CD14-positive monocyte (primary cell): ENCODE results near the gene ZNF365. TPM values are rescaled to one million over a fixed set of nuclear protein-coding genes. Genes with fewer than 3 reads are reported as not detected.

Experiments used
- DNase-seq, 3 donors: peaks; one replicate each; pipeline ENCODE4 v3.0.0-alpha.2; 2011 to 2022
- H2AFZ ChIP-seq: 2 replicates; pipeline ENCODE4 v1.6.0; 2012; ENCODE audit warnings: mild to moderate bottlenecking, low read depth, low read length, inconsistent platforms; ENCODE audit not compliant: insufficient read depth, poor library complexity, severe bottlenecking
- H3K27ac ChIP-seq, 2 donors: 1 replicate in 1 of 2; 2 replicates in 1 of 2; pipeline ENCODE4 v1.5.1; 2012 to 2013; ENCODE audit warnings: low read length in 2 of 2, control low read depth in 1 of 2, inconsistent platforms in 1 of 2, low read depth in 1 of 2, mild to moderate bottlenecking in 1 of 2
- H3K27me3 ChIP-seq, 2 donors: one replicate each; pipeline versions ENCODE4 v1.6.0 to v1.6.1; 2011 to 2013; ENCODE audit warnings: low read length in 2 of 2; ENCODE audit not compliant: control insufficient read depth in 2 of 2, insufficient read depth in 2 of 2
- H3K36me3 ChIP-seq, 2 donors: replicated peaks in 1 of 2; 1 replicate in 1 of 2; 2 replicates in 1 of 2; pipeline versions ENCODE4 v1.5.1 to v1.6.1; 2012 to 2013; ENCODE audit warnings: low read length in 2 of 2, control low read depth in 1 of 2, inconsistent platforms in 1 of 2, mild to moderate bottlenecking in 1 of 2; ENCODE audit not compliant: insufficient read depth in 2 of 2, control insufficient read depth in 1 of 2
- H3K4me1 ChIP-seq, 2 donors: 1 replicate in 1 of 2; 2 replicates in 1 of 2; pipeline versions ENCODE4 v1.5.1 to v1.6.1; 2012 to 2013; ENCODE audit warnings: low read length in 2 of 2, control low read depth in 1 of 2, inconsistent platforms in 1 of 2, mild to moderate bottlenecking in 1 of 2, moderate library complexity in 1 of 2; ENCODE audit not compliant: insufficient read depth in 2 of 2, control insufficient read depth in 1 of 2
- H3K4me2 ChIP-seq: replicated peaks from 2 replicates; pipeline ENCODE3; 2012; ENCODE audit warnings: low read length, moderate library complexity, mild to moderate bottlenecking; ENCODE audit not compliant: poor library complexity, severe bottlenecking; ENCODE audit errors: extremely low read depth
- H3K4me3 ChIP-seq, 3 experiments: fragments of 200-600 bp in 1 of 3; sonication (generic) in 1 of 3; replicated peaks in 1 of 3; 1 replicate in 2 of 3; 2 replicates in 1 of 3; pipeline ENCODE4 v1.5.1; 2011 to 2013; ENCODE audit warnings: low read length in 3 of 3, mild to moderate bottlenecking in 3 of 3, control low read depth in 2 of 3, low read depth in 2 of 3, inconsistent platforms in 1 of 3, moderate library complexity in 1 of 3
- H3K79me2 ChIP-seq: 2 replicates; pipeline ENCODE4 v1.6.0; 2012; ENCODE audit warnings: mild to moderate bottlenecking, control low read depth, inconsistent platforms, low read length, moderate library complexity; ENCODE audit not compliant: insufficient read depth
- H3K9ac ChIP-seq: 2 replicates; pipeline ENCODE4 v1.6.0; 2017; ENCODE audit warnings: low read length, mild to moderate bottlenecking; ENCODE audit not compliant: insufficient read depth, poor library complexity, severe bottlenecking
- H3K9me3 ChIP-seq, 2 donors: replicated peaks in 1 of 2; 1 replicate in 1 of 2; 2 replicates in 1 of 2; pipeline versions ENCODE4 v1.5.1 to v1.6.1; 2012 to 2013; ENCODE audit warnings: low read length in 2 of 2, control low read depth in 1 of 2; ENCODE audit not compliant: control insufficient read depth in 1 of 2, insufficient read depth in 1 of 2
- H4K20me1 ChIP-seq: 2 replicates; pipeline ENCODE4 v1.6.0; 2012; ENCODE audit warnings: mild to moderate bottlenecking, low read length, control low read depth, moderate library complexity; ENCODE audit not compliant: insufficient read depth
- H3K27ac Mint-ChIP-seq, 7 donors: one replicate each; pipeline ENCODE4 v1.8.0; 2020; ENCODE audit warnings: mild to moderate bottlenecking in 7 of 7, mixed read lengths in 7 of 7, moderate library complexity in 6 of 7, inconsistent platforms in 2 of 7
- H3K27me3 Mint-ChIP-seq, 3 donors: one replicate each; pipeline ENCODE4 v1.8.0; 2021 to 2022; ENCODE audit warnings: low read depth in 3 of 3, mild to moderate bottlenecking in 3 of 3, mixed read lengths in 3 of 3, moderate library complexity in 3 of 3, inconsistent platforms in 1 of 3
- H3K36me3 Mint-ChIP-seq, 2 donors: one replicate each; pipeline ENCODE4 v1.8.0; 2020; ENCODE audit warnings: mixed read lengths in 2 of 2, inconsistent platforms in 1 of 2, mild to moderate bottlenecking in 1 of 2
- H3K4me1 Mint-ChIP-seq: one replicate; pipeline ENCODE4 v1.8.0; 2020; ENCODE audit warnings: mild to moderate bottlenecking, mixed read lengths
- H3K4me3 Mint-ChIP-seq, 2 donors: one replicate each; pipeline ENCODE4 v1.8.0; 2020; ENCODE audit warnings: mild to moderate bottlenecking in 2 of 2, mixed read lengths in 2 of 2, moderate library complexity in 1 of 2
- H3K9me3 Mint-ChIP-seq, 7 donors: one replicate each; pipeline ENCODE4 v1.8.0; 2020 to 2022; ENCODE audit warnings: mixed read lengths in 7 of 7, mild to moderate bottlenecking in 6 of 7, moderate library complexity in 6 of 7, inconsistent platforms in 2 of 7
- CTCF ChIP-seq: fragments of 200-600 bp; IDR thresholded peaks from one replicate; pipeline ENCODE4 v1.8.0; 2022; ENCODE audit warnings: antibody characterized with exemption, mild to moderate bottlenecking
- WGBS: methylation state at CpG from one replicate; pipeline ENCODE4 v1.1.5; 2013; ENCODE audit warnings: missing lambda C conversion rate; ENCODE audit not compliant: insufficient coverage; 5-methylcytosine and 5-hydroxymethylcytosine counted together
- intact Hi-C, 2 donors: fragments of 100-400 bp; cut with micrococcal nuclease; formaldehyde crosslinking; loops; one replicate each; pipeline versions ENCODE4 v1.15.0 to v1.15.1; 2023
- polyA plus RNA-seq, 3 donors: library from polyadenylated mRNA; depleted of rRNA in 1 of 3; unstranded in 2 of 3; stranded (reverse) in 1 of 3; fragments of 300-500 nt in 2 of 3; fragments of >200 nt in 1 of 3; fragmentation: Illumina TruSeq in 2 of 3; gene quantifications; 1 replicate in 2 of 3; 2 replicates in 1 of 3; pipeline ENCODE4 v1.2.3, GENCODE V29; 2012 to 2021

Gene ZNF365
- polyA plus RNA-seq, 3 donors = not detected

- no peaks in the 10 kb centered on the region for H4K20me1 ChIP-seq
- WGBS = 100% methylated on average over 3 of the region's 3 CpGs
- no peak overlapping the region for H3K4me3 ChIP-seq
- Mint-ChIP-seq H3K27ac (no peak overlapping the region), H3K4me1 (no peaks in the 10 kb centered on the region), H3K27me3 (peaks cover 0 to 3% (median 2%) of the 10 kb centered on the region in 3 donors), H3K4me3 (no peak overlapping the region), H3K36me3 (no peaks in the 10 kb centered on the region), H3K9me3 (peaks cover 0 to 13% (median 9%) of the 10 kb centered on the region in 7 donors)
- no peak overlapping the region for H3K27ac ChIP-seq
- H3K9me3 ChIP-seq = peaks cover 5 to 8% of the 10 kb centered on the region in 2 donors
- intact Hi-C loops = loop anchor here in 1 of 2 donors (10.0 kb wide), 1 partner anchor 668 kb away; no protein-coding TSS in a partner anchor
- no peak overlapping the region for H3K4me2 ChIP-seq
- H3K27me3 ChIP-seq = no peaks in the 10 kb centered on the region
- no peaks in the 10 kb centered on the region for H3K4me1 ChIP-seq
- H3K79me2 ChIP-seq = no peaks in the 10 kb centered on the region
- no peak for DNase-seq
- TF ChIP-seq CTCF = no peak
- no peak overlapping the region for H3K9ac ChIP-seq
- H2AFZ ChIP-seq = no peak overlapping the region
- no peaks in the 10 kb centered on the region for H3K36me3 ChIP-seq
Measured at GRCh38 chr10:62426600-62426999, 52.4 kb downstream of the ZNF365 start.

GRCh38 chr10:62430881-62431280, 56.7 kb downstream of the ZNF365 start:
- no CpG with 5 or more reads among the region's 1 CpG for WGBS
- no peaks in the 10 kb centered on the region for H4K20me1 ChIP-seq
- no peak overlapping the region for H3K27ac ChIP-seq
- H3K27me3 ChIP-seq = peaks cover 0 to 5% of the 10 kb centered on the region in 2 donors
- TF ChIP-seq CTCF = no peak
- peaks cover 0 to 10% of the 10 kb centered on the region in 2 donors for H3K4me1 ChIP-seq
- no peak for DNase-seq
- no peak overlapping the region for H3K4me2 ChIP-seq
- no peak overlapping the region for H2AFZ ChIP-seq
- Mint-ChIP-seq H3K4me3 (no peak overlapping the region), H3K27me3 (peaks cover 0 to 6% (median 1%) of the 10 kb centered on the region in 3 donors), H3K36me3 (peaks cover 0 to 2% of the 10 kb centered on the region in 2 donors), H3K4me1 (peaks cover 10% of the 10 kb centered on the region), H3K27ac (no peak overlapping the region), H3K9me3 (peaks cover 0 to 14% (median 9%) of the 10 kb centered on the region in 7 donors)
- no peaks in the 10 kb centered on the region for H3K79me2 ChIP-seq
- peaks cover 5 to 8% of the 10 kb centered on the region in 2 donors for H3K9me3 ChIP-seq
- H3K36me3 ChIP-seq = no peaks in the 10 kb centered on the region
- no peak overlapping the region for H3K9ac ChIP-seq
- intact Hi-C loops = loop anchor here in 1 of 2 donors (5.0 to 10.0 kb wide), 2 partner anchors 164 to 386 kb away; partner anchors contain the start of gene EGR2
- no peak overlapping the region for H3K4me3 ChIP-seq
